K562 (cell line): ENCODE results near the gene STOX2. TPM values are rescaled to one million over a fixed set of nuclear protein-coding genes. Genes with fewer than 3 reads are reported as not detected.

Source experiments
- ATAC-seq: fragments of 200-7000 bp; cut with Tn5 transposase; 3 replicates; pipeline ENCODE4 v1.9.1; 2020; ENCODE audit warnings: moderate library complexity
- BruUV-seq: library from RNA; stranded (reverse); fragments of 400-500 nt; replicated peaks from 2 replicates; lab custom pipeline; 2021; lab: Mats Ljungman, UMichigan
- CTCF ChIA-PET: fragments of 300-600 bp; formaldehyde crosslinking; extraction: SDS; loops from one replicate; lab custom pipeline; 2021; ENCODE audit warnings: low intra/inter-chr PET ratio; lab: Yijun Ruan, JAX
- POLR2A ChIA-PET: fragments of 300-600, 350-650 bp; sonication (Branson Sonifier 250); formaldehyde crosslinking; extraction: SDS; loops from one replicate; lab custom pipeline; 2021; ENCODE audit warnings: antibody characterized with exemption, inconsistent platforms; lab: Yijun Ruan, JAX
- DNase-seq, 4 experiments: peaks; one replicate each; pipeline versions ENCODE4 v3.0.0 to v3.0.0-alpha.2; 2011 to 2018; ENCODE audit warnings: low spot score in 3 of 4, mixed read lengths in 3 of 4; ENCODE audit errors: extremely low read depth in 1 of 4
- FAIRE-seq: peaks from 2 replicates; lab custom pipeline; 2011; peaks lifted over from hg19 to GRCh38; lab: Jason Lieb, UNC
- H2AFZ ChIP-seq: 2 replicates; pipeline ENCODE4 v1.6.0; 2011; ENCODE audit warnings: low read depth, low read length, control low read depth, inconsistent platforms
- H3K27ac ChIP-seq: fragments of 200-600 bp; 3 replicates; pipeline ENCODE4 v1.8.0; 2011; ENCODE audit warnings: low read depth, mild to moderate bottlenecking, control low read depth, inconsistent platforms, low read length, moderate library complexity, mixed read lengths; ENCODE audit errors: extremely low read depth
- H3K27me3 ChIP-seq, 2 experiments: fragments of 300-600 bp in 1 of 2; 2 replicates in 1 of 2; 3 replicates in 1 of 2; pipeline versions ENCODE4 v1.6.0 to v1.8.0; 2011; ENCODE audit warnings: inconsistent platforms in 2 of 2, low read length in 2 of 2, mild to moderate bottlenecking in 1 of 2, mixed read lengths in 1 of 2, moderate library complexity in 1 of 2; ENCODE audit not compliant: control insufficient read depth in 2 of 2, insufficient read depth in 2 of 2
- H3K36me3 ChIP-seq: fragments of 300-600 bp; 3 replicates; pipeline ENCODE4 v1.8.0; 2011; ENCODE audit warnings: mild to moderate bottlenecking, low read length, inconsistent platforms; ENCODE audit not compliant: control insufficient read depth, insufficient read depth
- H3K4me1 ChIP-seq, 2 experiments: fragments of 200-600 bp in 1 of 2; replicated peaks in 1 of 2; 2 replicates in 1 of 2; 3 replicates in 1 of 2; pipeline versions ENCODE4 v1.5.1 to v1.8.0; 2011; ENCODE audit warnings: inconsistent platforms in 2 of 2, low read length in 2 of 2, mild to moderate bottlenecking in 1 of 2, mixed read lengths in 1 of 2, moderate library complexity in 1 of 2; ENCODE audit not compliant: control insufficient read depth in 2 of 2, insufficient read depth in 2 of 2
- H3K4me2 ChIP-seq: 2 replicates; pipeline ENCODE4 v1.6.1; 2011; ENCODE audit warnings: low read length, control low read depth, inconsistent platforms, mixed read lengths; ENCODE audit not compliant: insufficient read depth
- H3K4me3 ChIP-seq: fragments of 200-600 bp; sonication (generic), shearing (Covaris generic); 2 replicates; pipeline ENCODE4 v1.5.1; 2016; ENCODE audit warnings: control low read depth, inconsistent platforms
- H3K79me2 ChIP-seq: fragments of 200-600 bp; 3 replicates; pipeline ENCODE4 v1.8.0; 2011; ENCODE audit warnings: low read length, inconsistent platforms; ENCODE audit not compliant: control insufficient read depth, insufficient read depth
- H3K9ac ChIP-seq, 2 experiments: 2 replicates each; pipeline versions ENCODE4 v1.6.0 to v1.6.1; 2011; ENCODE audit warnings: low read depth in 2 of 2, low read length in 2 of 2, control low read depth in 1 of 2, inconsistent platforms in 1 of 2, mild to moderate bottlenecking in 1 of 2, mixed read lengths in 1 of 2; ENCODE audit not compliant: insufficient read depth in 1 of 2
- H3K9me1 ChIP-seq: one replicate; pipeline ENCODE4 v1.6.0; 2011; ENCODE audit warnings: inconsistent platforms, mild to moderate bottlenecking, low read length, moderate library complexity; ENCODE audit not compliant: control insufficient read depth, insufficient read depth
- H3K9me3 ChIP-seq: replicated peaks from 2 replicates; pipeline ENCODE4 v1.5.1; 2011; ENCODE audit warnings: low read depth, low read length, inconsistent platforms; ENCODE audit not compliant: control insufficient read depth, insufficient read depth
- H4K20me1 ChIP-seq: replicated peaks from 2 replicates; pipeline ENCODE4 v1.6.1; 2011; ENCODE audit warnings: low read length, inconsistent platforms, mixed read lengths; ENCODE audit not compliant: control insufficient read depth, insufficient read depth
- CBX1 ChIP-seq: sonication (generic); IDR thresholded peaks from 2 replicates; pipeline ENCODE4 v1.6.1; 2016; ENCODE audit warnings: antibody characterized with exemption, low read depth, mild to moderate bottlenecking
- EWSR1 ChIP-seq: fragments of 450-650 bp; IDR thresholded peaks from 2 replicates; pipeline ENCODE4 v1.6.1; 2018; ENCODE audit warnings: borderline replicate concordance, mild to moderate bottlenecking, low read depth, moderate library complexity; ENCODE audit not compliant: partially characterized antibody
- HNRNPH1 ChIP-seq: fragments of 200-400 bp; formaldehyde crosslinking; optimal IDR thresholded peaks from 2 replicates; pipeline ENCODE3; 2017; ENCODE audit warnings: low read depth, mild to moderate bottlenecking, low read length, moderate library complexity
- KAT8 ChIP-seq: fragments of 450-650 bp; IDR thresholded peaks from 2 replicates; pipeline ENCODE4 v1.6.1; 2016; ENCODE audit warnings: low read depth, mild to moderate bottlenecking
- NR2C1 ChIP-seq, 2 experiments: fragments of 450-650 bp; IDR thresholded peaks; 2 replicates each; pipeline ENCODE4 v1.6.1; 2017; ENCODE audit warnings: mild to moderate bottlenecking in 2 of 2, antibody characterized with exemption in 1 of 2, inconsistent platforms in 1 of 2, missing compliant biosample characterization in 1 of 2, missing genetic modification characterization in 1 of 2
- NR4A1 ChIP-seq, 2 experiments: fragments of 250-450 bp in 1 of 2; fragments of 450-650 bp in 1 of 2; sonication (Bioruptor Pico) in 1 of 2; IDR thresholded peaks; 2 replicates each; pipeline versions ENCODE4 v1.4.0 to v1.6.1; 2016 to 2020; ENCODE audit warnings: mild to moderate bottlenecking in 2 of 2, missing compliant biosample characterization in 1 of 2, missing genetic modification characterization in 1 of 2, moderate library complexity in 1 of 2
- POLR3G ChIP-seq: IDR thresholded peaks from 2 replicates; pipeline ENCODE4 v1.6.1; 2011; ENCODE audit not compliant: insufficient read length, insufficient replicate concordance; ENCODE audit errors: extremely low read depth
- WHSC1 ChIP-seq: IDR thresholded peaks from one replicate; pipeline ENCODE4 v1.6.1; 2012; ENCODE audit warnings: low read length, control low read depth, inconsistent platforms
- WGBS: fragments of 100-300 bp; shearing (Covaris generic); methylation state at CpG from one replicate; pipeline ENCODE4 v1.1.6; 2016; ENCODE audit warnings: low coverage, mixed read lengths; ENCODE audit not compliant: insufficient coverage; ENCODE audit errors: missing lambda C conversion rate; 5-methylcytosine and 5-hydroxymethylcytosine counted together
- in situ Hi-C: fragments of 300-500 bp; cut with MboI; formaldehyde crosslinking; loops from 4 replicates; pipeline ENCODE4 v1.15.0; 2018; ENCODE audit warnings: inconsistent platforms, mixed read lengths
- intact Hi-C: fragments of 100-400 bp; cut with micrococcal nuclease; formaldehyde crosslinking; loops from 2 replicates; pipeline ENCODE4 v1.14.2; 2022
- polyA plus RNA-seq, 8 experiments: library from polyadenylated mRNA; depleted of rRNA in 4 of 8; stranded (reverse) in 5 of 8; unstranded in 3 of 8; fragments of >200 nt; fragmentation: Nextera tagmentation in 2 of 8; fragmentation: Illumina TruSeq in 1 of 8; extraction: Ambion mirVana in 2 of 8; extraction: Trizol in 1 of 8; gene quantifications; 2 replicates each; pipeline versions ENCODE4 v1.2.1 to v1.2.3, GENCODE V29; 2011 to 2014; ENCODE audit warnings: inconsistent platforms in 1 of 8, missing spikeins in 1 of 8
- total RNA-seq, 7 experiments: library from RNA; depleted of rRNA in 6 of 7; stranded (reverse); fragments of >200 nt in 6 of 7; fragmentation: Illumina TruSeq in 2 of 7; extraction: Trizol in 2 of 7; gene quantifications; 2 replicates each; pipeline versions ENCODE4 v1.2.1 to v1.2.3, GENCODE V29; 2011 to 2021; ENCODE audit warnings: low replicate concordance in 1 of 7
- TF ChIP-seq, protein P1 (sequence below): fragments of 450-650 bp; formaldehyde crosslinking; IDR thresholded peaks from 2 replicates; pipeline ENCODE4 v1.4.0; 2022; ENCODE audit warnings: mild to moderate bottlenecking, moderate library complexity
- TF ChIP-seq, protein P2 (sequence below): fragments of 250-450 bp; sonication (Bioruptor Pico); IDR thresholded peaks from 2 replicates; pipeline ENCODE4 v1.8.0; 2022; ENCODE audit warnings: inconsistent platforms
- TF ChIP-seq, protein P3 (sequence below), 2 experiments: IDR thresholded peaks; 2 replicates each; pipeline ENCODE4 v1.6.1; 2011; ENCODE audit warnings: borderline replicate concordance in 1 of 2, control low read depth in 1 of 2, low read depth in 1 of 2, low read length in 1 of 2, mild to moderate bottlenecking in 1 of 2, mixed read lengths in 1 of 2, moderate library complexity in 1 of 2; ENCODE audit not compliant: insufficient read depth in 1 of 2, insufficient read length in 1 of 2, poor library complexity in 1 of 2, severe bottlenecking in 1 of 2; ENCODE audit errors: extremely low read depth in 1 of 2

STOX2 gene
- total and polyA plus RNA-seq, 9 of the 15 experiments (the other 6 are each of a cell fraction or from before 2014, with no cell fraction given), result not detected

DNA sequence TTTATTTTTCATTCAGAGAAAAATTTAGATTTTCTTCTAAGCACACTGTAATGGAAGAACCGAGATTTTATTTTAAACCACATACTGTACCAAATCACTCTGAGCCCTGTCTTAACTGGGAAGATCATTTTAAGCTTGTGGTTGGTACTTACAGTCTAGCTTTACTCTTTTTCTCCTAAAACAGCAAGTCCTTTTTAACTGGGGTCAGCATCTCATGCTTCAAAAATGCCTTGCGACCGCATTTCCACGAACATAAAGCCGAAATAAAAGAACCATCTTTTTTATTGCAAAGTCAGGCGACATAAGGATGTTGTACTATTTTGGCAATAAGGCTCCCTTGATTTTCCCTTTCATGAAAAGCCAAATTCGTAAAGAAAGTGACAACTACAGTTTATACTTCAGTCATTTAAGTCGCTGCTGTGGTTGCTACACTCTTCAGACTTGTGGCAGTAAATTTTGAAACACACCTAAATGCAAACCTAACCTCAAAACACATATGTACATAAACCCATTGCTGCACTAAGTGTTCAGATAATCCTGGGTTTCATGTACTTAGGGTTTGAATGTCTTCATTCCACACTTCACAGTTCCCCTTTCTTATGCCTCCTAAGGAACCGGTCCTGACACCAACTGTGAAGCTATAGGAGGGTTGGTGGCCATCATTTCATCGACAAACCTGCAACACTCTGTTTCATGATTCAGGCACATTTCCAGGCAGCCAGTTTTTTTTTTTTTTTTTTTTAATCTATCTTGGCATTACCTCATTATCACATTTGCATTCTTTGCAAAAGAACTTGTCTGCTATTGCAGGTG is 3.0 kb downstream of the STOX2 start:
- DNase-seq (no peak), ATAC-seq (no peak), FAIRE-seq (no peak)
- intact Hi-C loops, result no loop called here
- ChIA-PET CTCF (no interaction called here), POLR2A (interaction anchor here (1.1 kb wide), 1 partner anchor 59 kb away, joined by 3 read pairs; no protein-coding TSS in a partner anchor)
- 1% methylated on average over 10 of the region's 10 CpGs for WGBS
- Histone ChIP-seq H3K9ac (no peak overlapping the region), H3K27me3 (peaks cover 12 to 47% of the 10 kb centered on the region in 2 experiments; a peak in 4 of 5 replicates), H3K4me2 (no peak overlapping the region), H3K36me3 (no peaks in the 10 kb centered on the region), H4K20me1 (no peaks in the 10 kb centered on the region; the same call in 1 of the 2 replicates), H3K9me1 (no peaks in the 10 kb centered on the region), H3K4me1 (peaks cover 0 to 19% of the 10 kb centered on the region in 2 experiments; a peak in 2 of 5 replicates), H2AFZ (no peak overlapping the region), H3K4me3 (no peak overlapping the region), H3K79me2 (no peaks in the 10 kb centered on the region), H3K27ac (no peak overlapping the region), H3K9me3 (no peaks in the 10 kb centered on the region)
- BruUV-seq, result no TSS peak
- TF ChIP-seq EWSR1, result no peak
- TF ChIP-seq, protein P1, sequence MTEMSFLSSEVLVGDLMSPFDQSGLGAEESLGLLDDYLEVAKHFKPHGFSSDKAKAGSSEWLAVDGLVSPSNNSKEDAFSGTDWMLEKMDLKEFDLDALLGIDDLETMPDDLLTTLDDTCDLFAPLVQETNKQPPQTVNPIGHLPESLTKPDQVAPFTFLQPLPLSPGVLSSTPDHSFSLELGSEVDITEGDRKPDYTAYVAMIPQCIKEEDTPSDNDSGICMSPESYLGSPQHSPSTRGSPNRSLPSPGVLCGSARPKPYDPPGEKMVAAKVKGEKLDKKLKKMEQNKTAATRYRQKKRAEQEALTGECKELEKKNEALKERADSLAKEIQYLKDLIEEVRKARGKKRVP (CRISPR knock-in tag), result no peak
- TF ChIP-seq HNRNPH1, result no peak
- no peak for TF ChIP-seq KAT8
- no peak for TF ChIP-seq NR4A1 (CRISPR knock-in tag; IDR thresholded peaks at IDR 0.05)
- no peak for TF ChIP-seq NR4A1 (tag; IDR thresholded peaks at IDR 0.05)
- no peak for TF ChIP-seq CBX1
- TF ChIP-seq NR2C1 (IDR thresholded peaks at IDR 0.05), result no peak
- TF ChIP-seq NR2C1 (tag; IDR thresholded peaks at IDR 0.05), result no peak
- TF ChIP-seq POLR3G, result no peak
- TF ChIP-seq, protein P2, sequence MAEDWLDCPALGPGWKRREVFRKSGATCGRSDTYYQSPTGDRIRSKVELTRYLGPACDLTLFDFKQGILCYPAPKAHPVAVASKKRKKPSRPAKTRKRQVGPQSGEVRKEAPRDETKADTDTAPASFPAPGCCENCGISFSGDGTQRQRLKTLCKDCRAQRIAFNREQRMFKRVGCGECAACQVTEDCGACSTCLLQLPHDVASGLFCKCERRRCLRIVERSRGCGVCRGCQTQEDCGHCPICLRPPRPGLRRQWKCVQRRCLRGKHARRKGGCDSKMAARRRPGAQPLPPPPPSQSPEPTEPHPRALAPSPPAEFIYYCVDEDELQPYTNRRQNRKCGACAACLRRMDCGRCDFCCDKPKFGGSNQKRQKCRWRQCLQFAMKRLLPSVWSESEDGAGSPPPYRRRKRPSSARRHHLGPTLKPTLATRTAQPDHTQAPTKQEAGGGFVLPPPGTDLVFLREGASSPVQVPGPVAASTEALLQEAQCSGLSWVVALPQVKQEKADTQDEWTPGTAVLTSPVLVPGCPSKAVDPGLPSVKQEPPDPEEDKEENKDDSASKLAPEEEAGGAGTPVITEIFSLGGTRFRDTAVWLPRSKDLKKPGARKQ (CRISPR knock-in tag), result no peak
- TF ChIP-seq, protein P3, sequence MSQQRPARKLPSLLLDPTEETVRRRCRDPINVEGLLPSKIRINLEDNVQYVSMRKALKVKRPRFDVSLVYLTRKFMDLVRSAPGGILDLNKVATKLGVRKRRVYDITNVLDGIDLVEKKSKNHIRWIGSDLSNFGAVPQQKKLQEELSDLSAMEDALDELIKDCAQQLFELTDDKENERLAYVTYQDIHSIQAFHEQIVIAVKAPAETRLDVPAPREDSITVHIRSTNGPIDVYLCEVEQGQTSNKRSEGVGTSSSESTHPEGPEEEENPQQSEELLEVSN (IDR thresholded peaks at IDR 0.05; ENCODE audit: borderline replicate concordance in 1 of 2, extremely low read depth in 1 of 2, insufficient read depth in 1 of 2, insufficient read length in 1 of 2, low read depth in 1 of 2, low read length in 1 of 2, poor library complexity in 1 of 2, severe bottlenecking in 1 of 2), result no peak
- no peak for TF ChIP-seq WHSC1
- in situ Hi-C loops, result no loop called here
